RWPE1 (cell line): Measurements from ENCODE around the gene RBM46.

Experiments used
- CTCF ChIA-PET: fragments of 350-600 bp; sonication (Branson Sonifier 250); formaldehyde crosslinking; extraction: SDS; loops from one replicate; lab custom pipeline; 2021; lab: Yijun Ruan, JAX
- POLR2A ChIA-PET: fragments of 400-600 bp; formaldehyde crosslinking; extraction: SDS; loops from one replicate; lab custom pipeline; 2020; ENCODE audit warnings: antibody characterized with exemption; ENCODE audit not compliant: low non-redundant PET; lab: Yijun Ruan, JAX
- DNase-seq: peaks from one replicate; pipeline ENCODE4 v3.0.0; 2012; ENCODE audit warnings: low spot score
- H3K27ac ChIP-seq: fragments of 450-650 bp; 2 replicates; pipeline ENCODE4 v1.5.1; 2017
- CTCF ChIP-seq: fragments of 450-650 bp; conservative IDR thresholded peaks from 2 replicates; pipeline ENCODE4 v1.5.1; 2017; ENCODE audit warnings: low read depth, mild to moderate bottlenecking

Gene RBM46

GRCh38 chr4:154757713-154758112 is 23.4 kb upstream of the RBM46 start:
- ChIA-PET POLR2A (no interaction called here), CTCF (no interaction called here)
- TF ChIP-seq CTCF = no peak
- DNase-seq = no peak
- no peak overlapping the region for H3K27ac ChIP-seq

GRCh38 chr4:154760895-154761294 is 20.2 kb upstream of the RBM46 start:
- POLR2A ChIA-PET = no interaction called here
- CTCF ChIA-PET = no interaction called here
- DNase-seq = no peak
- no peak for TF ChIP-seq CTCF
- no peak overlapping the region for H3K27ac ChIP-seq

- CTCF ChIA-PET = interaction anchor here (0.6 to 1.3 kb wide), 3 partner anchors 91 to 219 kb away, joined by 3 to 9 read pairs (median 5); no protein-coding TSS in a partner anchor
- TF ChIP-seq CTCF = no peak
- DNase-seq = no peak
- POLR2A ChIA-PET = no interaction called here
- H3K27ac ChIP-seq = no peak overlapping the region
Measured at GRCh38 chr4:154778264-154778663, 2.8 kb upstream of the RBM46 start.

- ChIA-PET CTCF (interaction anchor here (0.6 to 1.5 kb wide), 4 partner anchors 92 to 150 kb away, joined by 3 to 14 read pairs (median 6); no protein-coding TSS in a partner anchor), POLR2A (no interaction called here)
- TF ChIP-seq CTCF = peak; percentile 68
- H3K27ac ChIP-seq = no peak overlapping the region
- peak; percentile 58 for DNase-seq
Measured at GRCh38 chr4:154779362-154779947, 1.6 kb upstream of the RBM46 start.

- CTCF ChIA-PET = interaction anchor here (0.8 to 1.4 kb wide), 2 partner anchors 95 to 144 kb away, joined by 3 to 4 read pairs; no protein-coding TSS in a partner anchor
- DNase-seq = no peak
Measured at GRCh38 chr4:154781983-154782293, 866 bp downstream of the RBM46 start.

GRCh38 chr4:154807042-154807630 is 26.1 kb downstream of the RBM46 start:
- no peak overlapping the region for H3K27ac ChIP-seq
- TF ChIP-seq CTCF = peak; percentile 78
- POLR2A ChIA-PET = no interaction called here
- CTCF ChIA-PET = interaction anchor here (0.5 to 1.1 kb wide), 11 partner anchors 9 to 1644 kb away, joined by 3 to 6 read pairs (median 4); no protein-coding TSS in a partner anchor
- peak; percentile 16 for DNase-seq

More at GRCh38 chr4:154781983-154782293, 866 bp downstream of the RBM46 start:
- TF ChIP-seq CTCF = no peak
- POLR2A ChIA-PET = no interaction called here
- H3K27ac ChIP-seq = no peak overlapping the region
